Fibroblast of lung (primary cell): Measurements from ENCODE around the gene RPL11. TPM values are rescaled to one million over a fixed set of nuclear protein-coding genes. Genes with fewer than 3 reads are reported as not detected.

Experiments
- DNase-seq, 2 donors: peaks; one replicate each; pipeline versions ENCODE4 v3.0.0 to v3.0.0-alpha.2; 2010; ENCODE audit warnings: low read depth in 2 of 2
- H2AFZ ChIP-seq: 2 replicates; pipeline ENCODE4 v1.5.1; 2012; ENCODE audit warnings: low read length, control low read depth, inconsistent platforms
- H3K27ac ChIP-seq: 2 replicates; pipeline ENCODE4 v1.5.1; 2011; ENCODE audit warnings: low read length, control low read depth; ENCODE audit not compliant: insufficient read depth
- H3K27me3 ChIP-seq: 2 replicates; pipeline ENCODE4 v1.5.1; 2011; ENCODE audit warnings: mild to moderate bottlenecking, low read length; ENCODE audit not compliant: control insufficient read depth, insufficient read depth
- H3K36me3 ChIP-seq: 2 replicates; pipeline ENCODE4 v1.5.1; 2011; ENCODE audit warnings: low read length; ENCODE audit not compliant: control insufficient read depth, insufficient read depth
- H3K4me1 ChIP-seq: 2 replicates; pipeline ENCODE4 v1.5.1; 2011; ENCODE audit warnings: low read length; ENCODE audit not compliant: control insufficient read depth, insufficient read depth; ENCODE audit errors: extremely low read depth
- H3K4me2 ChIP-seq: 2 replicates; pipeline ENCODE4 v1.5.1; 2011; ENCODE audit warnings: low read length, control low read depth; ENCODE audit not compliant: insufficient read depth; ENCODE audit errors: extremely low read depth
- H3K4me3 ChIP-seq, 4 experiments: fragments of 200-600 bp in 1 of 4; sonication (generic) in 1 of 4; replicated peaks in 1 of 4; 2 replicates each; pipeline ENCODE4 v1.5.1; 2011 to 2016; ENCODE audit warnings: low read length in 4 of 4, low read depth in 3 of 4, mild to moderate bottlenecking in 3 of 4, control low read depth in 2 of 4, inconsistent platforms in 1 of 4, mixed read lengths in 1 of 4; ENCODE audit not compliant: insufficient read depth in 1 of 4; ENCODE audit errors: control extremely low read depth in 1 of 4
- H3K79me2 ChIP-seq: 2 replicates; pipeline ENCODE4 v1.5.1; 2012; ENCODE audit warnings: mild to moderate bottlenecking, low read length, inconsistent platforms; ENCODE audit not compliant: control insufficient read depth, insufficient read depth
- H3K9ac ChIP-seq: 2 replicates; pipeline ENCODE4 v1.5.1; 2011; ENCODE audit warnings: mild to moderate bottlenecking, low read length, control low read depth; ENCODE audit not compliant: insufficient read depth
- H3K9me3 ChIP-seq: 2 replicates; pipeline ENCODE4 v1.5.1; 2012; ENCODE audit warnings: low read depth, low read length; ENCODE audit not compliant: control insufficient read depth, insufficient read depth
- H4K20me1 ChIP-seq: 2 replicates; pipeline ENCODE4 v1.5.1; 2011; ENCODE audit warnings: low read length; ENCODE audit not compliant: control insufficient read depth, insufficient read depth; ENCODE audit errors: extremely low read depth
- CTCF ChIP-seq, 2 donors: IDR thresholded peaks in 1 of 2; conservative IDR thresholded peaks in 1 of 2; 1 replicate in 1 of 2; 2 replicates in 1 of 2; pipeline ENCODE4 v1.5.1; 2011 to 2012; ENCODE audit warnings: low read length in 2 of 2, control low read depth in 1 of 2, inconsistent platforms in 1 of 2, low read depth in 1 of 2, mild to moderate bottlenecking in 1 of 2
- EZH2 ChIP-seq: IDR thresholded peaks from 2 replicates; pipeline ENCODE4 v1.5.1; 2012; ENCODE audit warnings: low read length, control low read depth, mild to moderate bottlenecking; ENCODE audit errors: missing control alignments
- polyA plus RNA-seq, 2 donors: library from polyadenylated mRNA; depleted of rRNA in 1 of 2; stranded (reverse) in 1 of 2; unstranded in 1 of 2; fragments of >200 nt; gene quantifications; 2 replicates each; pipeline ENCODE4 v1.2.1, GENCODE V29; 2011 to 2012; ENCODE audit warnings: missing spikeins in 1 of 2
- total RNA-seq: library from RNA; depleted of rRNA; stranded (reverse); fragments of >200 nt; gene quantifications from 2 replicates; pipeline ENCODE4 v1.2.1, GENCODE V29; 2014

The RPL11 gene
- total and polyA plus RNA-seq, 2 donors (not counting 1 experiment from before 2014, with no cell fraction given), result 1,214 to 1,551 TPM

- Histone ChIP-seq H3K9me3 (no peaks in the 10 kb centered on the region), H3K79me2 (peaks cover 14% of the 10 kb centered on the region), H3K4me1 (no peaks in the 10 kb centered on the region), H3K9ac (no peak overlapping the region), H3K27ac (no peak overlapping the region), H2AFZ (no peak overlapping the region), H4K20me1 (no peaks in the 10 kb centered on the region), H3K4me3 (no peak overlapping the region), H3K27me3 (no peaks in the 10 kb centered on the region), H3K36me3 (peaks cover 6% of the 10 kb centered on the region), H3K4me2 (no peak overlapping the region)
- DNase-seq, result no peak
- TF ChIP-seq CTCF (conservative IDR thresholded peaks at IDR 0.05 in 1 of 2, IDR thresholded peaks at IDR 0.05 in 1 of 2; ENCODE audit: low read depth in 1 of 2, low read length in 2 of 2), result no peak
Observed at GRCh38 chr1:23704834-23705495, 13.4 kb downstream of the RPL11 start.

- Histone ChIP-seq H3K4me1 (no peaks in the 10 kb centered on the region), H3K4me3 (no peak overlapping the region), H3K27me3 (no peaks in the 10 kb centered on the region), H2AFZ (no peak overlapping the region), H3K9ac (no peak overlapping the region), H3K9me3 (no peaks in the 10 kb centered on the region), H3K27ac (no peak overlapping the region), H3K4me2 (no peak overlapping the region), H3K79me2 (peaks cover 4% of the 10 kb centered on the region), H4K20me1 (no peaks in the 10 kb centered on the region), H3K36me3 (peaks cover 3% of the 10 kb centered on the region)
- no peak for TF ChIP-seq EZH2
- TF ChIP-seq CTCF (conservative IDR thresholded peaks at IDR 0.05 in 1 of 2, IDR thresholded peaks at IDR 0.05 in 1 of 2; ENCODE audit: low read depth in 1 of 2, low read length in 2 of 2), result no peak
- no peak for DNase-seq
Observed at GRCh38 chr1:23709229-23709628, 17.6 kb downstream of the RPL11 start.

GRCh38 chr1:23718482-23718881 lies 26.9 kb downstream of the RPL11 start:
- Histone ChIP-seq H4K20me1 (peaks cover 2% of the 10 kb centered on the region), H3K79me2 (peaks cover 5% of the 10 kb centered on the region)
- peak; percentile 39 to 63 for DNase-seq

More at GRCh38 chr1:23718482-23718881, 26.9 kb downstream of the RPL11 start:
- Histone ChIP-seq H3K9me3 (no peaks in the 10 kb centered on the region), H3K27ac (no peak overlapping the region), H3K27me3 (no peaks in the 10 kb centered on the region), H3K4me1 (peaks cover 5% of the 10 kb centered on the region), H3K36me3 (no peaks in the 10 kb centered on the region), H3K4me2 (no peak overlapping the region), H3K9ac (no peak overlapping the region), H3K4me3 (no peak overlapping the region), H2AFZ (no peak overlapping the region)
- TF ChIP-seq CTCF (conservative IDR thresholded peaks at IDR 0.05 in 1 of 2, IDR thresholded peaks at IDR 0.05 in 1 of 2; ENCODE audit: low read depth in 1 of 2, low read length in 2 of 2) (peak; percentile 35 to 62), EZH2 (no peak)
